ENCODE results near the gene PIK3C2G.

The PIK3C2G gene

GRCh38 chr12:18389820-18390219, 128.5 kb downstream of the PIK3C2G start:
- no peak for TF ChIP-seq EZH2 (IDR thresholded peaks at IDR 0.05; ENCODE audit: borderline replicate concordance, low read depth, low read length, severe bottlenecking)
- no peak for TF ChIP-seq CTCF (IDR thresholded peaks at IDR 0.05; ENCODE audit: borderline replicate concordance, extremely low read depth, low read length, poor library complexity, severe bottlenecking)
- no peak overlapping the region for H3K9ac ChIP-seq (ENCODE audit: low read depth, low read length)
- H4K20me1 ChIP-seq (ENCODE audit: insufficient read depth, low read length) = no peaks in the 10 kb centered on the region
- no peaks in the 10 kb centered on the region for H3K4me1 ChIP-seq (ENCODE audit: insufficient read depth, low read length)
- ATAC-seq (ENCODE audit: insufficient read depth, low read depth) (no peak), DNase-seq (no peak)
- H3K4me2 ChIP-seq (ENCODE audit: insufficient read depth, low read length) = no peak overlapping the region
- H3K27me3 ChIP-seq (ENCODE audit: insufficient read depth, low read length, poor library complexity) = no peaks in the 10 kb centered on the region
- H3K36me3 ChIP-seq (ENCODE audit: insufficient read depth, low read length) = no peaks in the 10 kb centered on the region
- no peaks in the 10 kb centered on the region for H3K9me3 ChIP-seq (ENCODE audit: insufficient read depth, low read length, severe bottlenecking)
- H3K79me2 ChIP-seq (ENCODE audit: insufficient read depth, low read length) = no peaks in the 10 kb centered on the region
- H2AFZ ChIP-seq (ENCODE audit: low read depth, low read length) = no peak overlapping the region
- H3K4me3 ChIP-seq (ENCODE audit: low read depth in 1 of 2, low read length in 2 of 2) = no peak overlapping the region
- no peak overlapping the region for H3K27ac ChIP-seq (ENCODE audit: low read length)

- no peaks in the 10 kb centered on the region for H3K4me1 ChIP-seq (ENCODE audit: insufficient read depth, low read length)
- DNase-seq (no peak), ATAC-seq (ENCODE audit: insufficient read depth, low read depth) (no peak)
- no peaks in the 10 kb centered on the region for H4K20me1 ChIP-seq (ENCODE audit: insufficient read depth, low read length)
- H3K4me3 ChIP-seq (ENCODE audit: low read depth in 1 of 2, low read length in 2 of 2) = no peak overlapping the region
- H3K9me3 ChIP-seq (ENCODE audit: insufficient read depth, low read length, severe bottlenecking) = no peaks in the 10 kb centered on the region
- no peak overlapping the region for H2AFZ ChIP-seq (ENCODE audit: low read depth, low read length)
- H3K4me2 ChIP-seq (ENCODE audit: insufficient read depth, low read length) = no peak overlapping the region
- H3K27me3 ChIP-seq (ENCODE audit: insufficient read depth, low read length, poor library complexity) = no peaks in the 10 kb centered on the region
- H3K36me3 ChIP-seq (ENCODE audit: insufficient read depth, low read length) = no peaks in the 10 kb centered on the region
- no peak overlapping the region for H3K27ac ChIP-seq (ENCODE audit: low read length)
- TF ChIP-seq CTCF (IDR thresholded peaks at IDR 0.05; ENCODE audit: borderline replicate concordance, extremely low read depth, low read length, poor library complexity, severe bottlenecking) (no peak), EZH2 (IDR thresholded peaks at IDR 0.05; ENCODE audit: borderline replicate concordance, low read depth, low read length, severe bottlenecking) (no peak)
- H3K79me2 ChIP-seq (ENCODE audit: insufficient read depth, low read length) = no peaks in the 10 kb centered on the region
- H3K9ac ChIP-seq (ENCODE audit: low read depth, low read length) = no peak overlapping the region
These were observed 129.8 kb downstream of the PIK3C2G start for GRCh38 chr12:18391151-18391550.

GRCh38 chr12:18394742-18395141, 133.4 kb downstream of the PIK3C2G start:
- no peak for ATAC-seq (ENCODE audit: insufficient read depth, low read depth)

More at GRCh38 chr12:18394742-18395141, 133.4 kb downstream of the PIK3C2G start:
- Histone ChIP-seq H3K36me3 (ENCODE audit: insufficient read depth, low read length) (no peaks in the 10 kb centered on the region), H3K27me3 (ENCODE audit: insufficient read depth, low read length, poor library complexity) (no peaks in the 10 kb centered on the region), H3K79me2 (ENCODE audit: insufficient read depth, low read length) (no peaks in the 10 kb centered on the region), H3K4me1 (ENCODE audit: insufficient read depth, low read length) (no peaks in the 10 kb centered on the region), H3K4me3 (ENCODE audit: low read depth in 1 of 2, low read length in 2 of 2) (no peak overlapping the region), H3K4me2 (ENCODE audit: insufficient read depth, low read length) (no peak overlapping the region), H3K9me3 (ENCODE audit: insufficient read depth, low read length, severe bottlenecking) (no peaks in the 10 kb centered on the region), H4K20me1 (ENCODE audit: insufficient read depth, low read length) (no peaks in the 10 kb centered on the region), H3K9ac (ENCODE audit: low read depth, low read length) (no peak overlapping the region), H2AFZ (ENCODE audit: low read depth, low read length) (no peak overlapping the region), H3K27ac (ENCODE audit: low read length) (no peak overlapping the region)
- TF ChIP-seq EZH2 (IDR thresholded peaks at IDR 0.05; ENCODE audit: borderline replicate concordance, low read depth, low read length, severe bottlenecking) (no peak), CTCF (IDR thresholded peaks at IDR 0.05; ENCODE audit: borderline replicate concordance, extremely low read depth, low read length, poor library complexity, severe bottlenecking) (no peak)
- no peak for DNase-seq

Measured in DND-41 (cell line).